ENCODE measurements around the gene SLC29A4.

SLC29A4 gene

DNA sequence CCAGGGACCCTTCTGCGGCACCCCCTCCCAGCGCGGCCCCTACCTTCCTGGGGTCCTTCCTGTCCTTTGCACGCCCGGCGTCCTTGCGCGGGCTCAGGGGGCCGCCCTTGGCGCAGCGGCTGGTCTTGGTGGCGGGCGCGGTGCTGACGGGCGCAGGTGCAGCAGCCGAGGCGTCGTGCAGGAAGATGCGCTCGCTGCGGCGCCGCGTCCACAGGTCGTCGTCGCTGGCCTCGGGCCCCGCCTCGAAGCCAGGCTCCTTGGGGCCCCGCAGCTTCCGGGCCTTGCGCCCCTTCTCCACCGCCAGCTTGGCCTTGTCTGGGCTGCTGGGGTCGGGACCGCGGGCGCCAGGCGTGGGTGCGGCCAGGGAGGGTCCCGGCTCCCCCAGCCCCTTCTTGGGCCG, 49.8 kb downstream of the SLC29A4 start:
- DNase-seq: no peak

- no peak for DNase-seq
Observed at GRCh38 chr7:5333121-5334045, 50.6 kb downstream of the SLC29A4 start.

DNA sequence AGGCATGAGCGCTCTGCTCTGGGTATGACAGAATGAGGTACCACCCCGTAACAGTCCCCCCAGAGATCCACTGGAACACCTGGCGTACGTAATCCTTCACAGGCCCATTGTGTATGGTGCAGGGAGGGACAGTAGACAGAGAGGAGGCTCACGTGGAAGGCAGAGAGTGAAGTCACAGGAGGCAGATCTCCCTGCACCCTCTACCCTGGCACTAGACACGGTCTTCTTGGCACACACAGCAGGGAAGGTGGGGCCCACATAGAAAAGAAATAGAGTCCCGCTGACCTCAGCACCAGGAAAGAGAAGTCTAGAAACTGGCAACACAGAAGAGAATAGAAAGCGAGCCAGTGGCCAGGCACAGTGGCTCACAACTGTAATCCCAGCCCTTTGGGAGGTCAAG, 51.9 kb downstream of the SLC29A4 start:
- DNase-seq: no peak

- DNase-seq: no peak
Observed at GRCh38 chr7:5337047-5337446, 54.3 kb downstream of the SLC29A4 start.

GRCh38 chr7:5339955-5340354, 57.2 kb downstream of the SLC29A4 start:
- DNase-seq: no peak

- no peak for DNase-seq
Observed at GRCh38 chr7:5342631-5343030, 59.9 kb downstream of the SLC29A4 start.

- DNase-seq: no peak
Observed at GRCh38 chr7:5343884-5344283, 61.1 kb downstream of the SLC29A4 start.

DNA sequence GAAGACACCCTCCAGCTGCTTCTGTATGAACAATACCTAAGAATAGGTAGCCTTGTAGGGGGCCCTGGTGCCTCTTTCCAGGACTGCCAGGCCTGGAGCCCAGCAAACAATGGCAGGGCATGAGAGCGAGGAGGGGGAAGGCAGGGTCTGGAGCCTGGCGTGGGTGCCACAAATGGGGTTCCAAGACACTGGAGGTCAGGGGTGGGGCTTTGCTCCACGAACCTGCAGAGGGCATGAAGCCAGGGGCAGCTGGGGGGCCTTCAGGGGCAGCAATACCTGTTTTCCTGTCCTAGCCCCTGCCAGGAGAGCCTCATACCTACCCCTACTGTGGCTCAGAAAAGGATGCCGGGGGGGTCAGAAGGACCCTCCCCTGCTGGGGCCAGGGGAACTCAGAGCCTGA, 61.6 kb downstream of the SLC29A4 start:
- no peak for DNase-seq

GRCh38 chr7:5345171-5345570, 62.4 kb downstream of the SLC29A4 start:
- no peak for DNase-seq

DNA sequence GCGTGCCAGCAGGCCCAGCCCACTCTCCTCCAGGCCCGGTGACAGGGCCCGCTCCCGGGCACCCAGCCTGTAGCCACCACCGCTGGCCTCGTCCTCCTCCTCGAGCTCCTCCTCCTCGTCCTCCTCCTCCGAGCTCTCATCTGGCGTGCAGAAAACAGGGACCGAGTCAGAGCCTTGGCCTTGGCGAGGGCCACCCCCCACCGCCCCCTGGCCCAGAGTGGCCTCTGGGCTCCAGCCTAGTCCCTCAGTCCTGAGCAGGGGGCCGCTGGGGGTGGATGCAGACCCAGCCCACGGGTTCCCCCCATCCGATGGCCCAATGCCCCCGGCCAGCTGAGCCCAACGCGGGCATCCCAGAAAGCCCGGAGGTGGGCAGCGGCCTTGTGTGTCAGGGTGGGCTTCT, 62.9 kb downstream of the SLC29A4 start:
- DNase-seq: no peak

DNA sequence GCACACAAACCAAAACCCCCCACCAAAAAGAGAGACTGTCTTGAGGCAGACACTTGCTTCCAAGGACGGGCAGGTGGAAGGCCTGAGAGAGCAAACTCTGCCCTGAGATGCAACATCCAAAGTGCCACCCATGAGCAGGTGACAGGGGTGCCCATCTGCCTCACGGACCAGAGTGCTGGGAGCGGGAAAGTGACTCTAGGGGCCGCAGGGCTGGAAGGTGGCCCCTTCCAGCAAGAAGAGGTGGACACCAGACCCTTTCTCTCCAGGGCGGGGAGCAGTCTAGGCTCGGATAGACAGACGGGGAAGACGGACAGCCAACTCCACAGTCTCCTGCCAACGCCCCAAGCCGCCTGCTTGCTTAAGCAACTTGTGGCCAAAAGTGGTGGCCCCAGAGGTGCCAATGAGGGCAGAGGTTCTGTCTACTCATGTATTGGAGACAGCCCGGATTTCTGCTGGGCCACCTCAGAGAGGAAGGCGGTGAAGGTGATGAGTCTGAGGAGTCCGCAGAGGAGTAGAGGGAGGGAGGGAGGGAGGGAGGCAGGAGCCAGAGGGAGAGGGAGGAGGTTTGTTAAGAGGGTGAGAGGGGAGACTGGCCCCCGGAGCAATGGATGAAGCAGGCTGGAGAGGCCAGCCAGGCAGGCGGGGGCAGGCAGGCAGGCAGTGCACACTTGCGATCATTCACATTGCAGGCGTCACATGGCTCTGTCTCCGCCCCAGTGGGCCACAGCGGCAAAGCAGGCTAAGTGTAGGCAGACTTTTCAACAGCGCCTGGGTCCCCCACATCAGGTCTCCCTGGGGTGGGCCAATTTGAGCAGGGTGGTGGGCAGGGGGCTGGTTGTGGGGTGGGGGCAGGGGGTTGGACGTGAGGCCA, 65.6 kb downstream of the SLC29A4 start:
- no peak for DNase-seq

DNA sequence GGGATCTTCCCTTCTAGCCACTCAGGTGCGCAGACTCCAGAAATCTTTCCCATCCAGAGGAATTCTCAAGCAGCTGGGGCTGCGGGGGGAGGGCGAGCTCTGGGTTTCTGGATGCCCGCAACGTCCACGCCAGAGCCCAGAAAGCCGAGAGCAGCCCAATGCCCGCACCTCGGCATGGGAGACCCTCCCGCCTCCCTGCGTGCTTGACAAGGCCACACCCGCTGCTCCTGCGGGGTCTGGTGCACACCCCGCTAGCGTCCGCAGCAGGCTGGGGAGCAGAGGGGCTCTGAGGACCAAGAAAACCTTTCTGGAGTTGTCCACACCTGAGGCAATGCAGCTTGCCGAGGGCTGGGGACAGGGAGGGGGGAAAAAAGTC, 66.2 kb downstream of the SLC29A4 start:
- no peak for DNase-seq

- no peak for DNase-seq
Observed at GRCh38 chr7:5349437-5350173, 66.9 kb downstream of the SLC29A4 start.

DNA sequence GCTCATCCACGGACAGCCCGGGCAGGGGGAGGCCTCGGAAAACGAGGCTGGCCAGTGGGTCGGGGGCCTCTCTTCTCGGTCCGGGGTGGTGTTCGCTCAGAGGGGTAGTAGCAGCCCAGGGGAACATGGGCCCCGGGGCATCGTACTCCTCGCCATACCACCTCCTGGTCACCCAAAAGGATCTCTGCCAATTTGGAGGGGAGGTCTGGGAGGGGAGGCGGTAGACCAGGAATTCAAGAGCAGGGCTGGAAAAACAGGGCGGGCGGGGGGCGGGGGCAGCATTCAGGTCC, 67.4 kb downstream of the SLC29A4 start:
- DNase-seq: no peak

- no peak for DNase-seq
Observed at GRCh38 chr7:5350600-5351385, 68.0 kb downstream of the SLC29A4 start.

DNA sequence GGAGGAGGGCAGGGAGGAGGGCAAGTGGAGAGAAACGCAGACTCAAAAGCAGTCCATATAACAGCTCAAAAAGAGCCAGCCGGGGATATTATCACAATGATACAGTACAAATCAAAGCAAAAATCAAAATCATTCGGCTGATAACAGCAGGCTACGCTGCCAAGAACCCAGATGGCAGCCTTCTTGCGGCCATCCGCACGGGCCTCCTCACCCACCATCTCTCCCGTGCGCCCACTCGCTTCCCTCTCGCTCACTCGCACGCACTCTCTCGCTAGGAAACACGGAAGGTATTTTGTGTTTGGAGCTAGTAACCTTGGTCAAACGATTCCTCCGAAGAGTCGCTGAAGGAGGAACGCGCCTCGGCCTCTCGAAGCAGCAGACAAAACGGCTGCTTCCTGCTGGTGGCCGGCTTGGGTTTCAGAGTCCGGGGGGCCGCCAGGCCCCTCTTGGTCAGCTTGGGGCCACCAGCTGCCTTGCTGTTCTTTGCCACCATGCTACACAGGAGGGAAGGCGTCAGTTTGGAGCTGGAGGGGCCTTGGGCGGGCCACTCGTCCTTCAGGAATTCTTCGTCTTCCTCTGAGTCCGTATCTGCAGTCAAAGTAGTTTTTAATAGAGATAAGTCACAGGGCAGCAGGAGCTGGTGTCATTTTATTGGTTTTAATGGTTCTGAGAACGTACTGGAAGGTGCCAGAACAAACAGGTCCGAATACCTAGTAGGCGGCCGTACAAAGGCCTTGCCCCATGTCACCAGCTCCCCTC, 68.9 kb downstream of the SLC29A4 start:
- no peak for DNase-seq

GRCh38 chr7:5352440-5353010, 69.8 kb downstream of the SLC29A4 start:
- no peak for DNase-seq

- DNase-seq: no peak
Observed at GRCh38 chr7:5354460-5355232, 71.9 kb downstream of the SLC29A4 start.

Data from NCI-H1417 treated with DMSO at 0.1 percent for 48 hours (cell line).